OCI-LY7 (cell line): Measurements from ENCODE around the gene ANP32A.

Experiments used
- EZH2phosphoT487 ChIP-seq: fragments of 200-600 bp; sonication (generic); IDR thresholded peaks from 2 replicates; pipeline ENCODE4 v1.6.1; 2018; ENCODE audit warnings: low read depth, borderline replicate concordance, mild to moderate bottlenecking, mixed run types, antibody characterized with exemption, low read length, moderate library complexity, mixed read lengths
- TF ChIP-seq, protein P1 (sequence below): fragments of 200-600 bp; sonication (generic); conservative IDR thresholded peaks from 2 replicates; pipeline ENCODE4 v1.5.1; 2014; ENCODE audit warnings: mild to moderate bottlenecking, antibody characterized with exemption, low read length, moderate library complexity, mixed read lengths

GRCh38 chr15:68774521-68775235 lies 46.0 kb downstream of the ANP32A start:
- TF ChIP-seq, protein P1, sequence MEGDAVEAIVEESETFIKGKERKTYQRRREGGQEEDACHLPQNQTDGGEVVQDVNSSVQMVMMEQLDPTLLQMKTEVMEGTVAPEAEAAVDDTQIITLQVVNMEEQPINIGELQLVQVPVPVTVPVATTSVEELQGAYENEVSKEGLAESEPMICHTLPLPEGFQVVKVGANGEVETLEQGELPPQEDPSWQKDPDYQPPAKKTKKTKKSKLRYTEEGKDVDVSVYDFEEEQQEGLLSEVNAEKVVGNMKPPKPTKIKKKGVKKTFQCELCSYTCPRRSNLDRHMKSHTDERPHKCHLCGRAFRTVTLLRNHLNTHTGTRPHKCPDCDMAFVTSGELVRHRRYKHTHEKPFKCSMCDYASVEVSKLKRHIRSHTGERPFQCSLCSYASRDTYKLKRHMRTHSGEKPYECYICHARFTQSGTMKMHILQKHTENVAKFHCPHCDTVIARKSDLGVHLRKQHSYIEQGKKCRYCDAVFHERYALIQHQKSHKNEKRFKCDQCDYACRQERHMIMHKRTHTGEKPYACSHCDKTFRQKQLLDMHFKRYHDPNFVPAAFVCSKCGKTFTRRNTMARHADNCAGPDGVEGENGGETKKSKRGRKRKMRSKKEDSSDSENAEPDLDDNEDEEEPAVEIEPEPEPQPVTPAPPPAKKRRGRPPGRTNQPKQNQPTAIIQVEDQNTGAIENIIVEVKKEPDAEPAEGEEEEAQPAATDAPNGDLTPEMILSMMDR: no peak
- TF ChIP-seq EZH2phosphoT487: no peak
